PFSK-1 (cell line): ENCODE results near the gene VAPA.

ENCODE experiments used
- FOXP2 ChIP-seq: optimal IDR thresholded peaks from 2 replicates; pipeline ENCODE3; 2011; ENCODE audit warnings: borderline replicate concordance, control low read depth, inconsistent platforms; ENCODE audit not compliant: insufficient read depth; ENCODE audit errors: extremely low read length, extremely low read depth
- POLR2AphosphoS5 ChIP-seq: IDR thresholded peaks from 2 replicates; pipeline ENCODE4 v1.6.1; 2012; ENCODE audit warnings: low read depth, mild to moderate bottlenecking, control low read depth, low read length, moderate library complexity
- SIN3A ChIP-seq: IDR thresholded peaks from 2 replicates; pipeline ENCODE4 v1.6.1; 2012; ENCODE audit warnings: mild to moderate bottlenecking, low read length, moderate library complexity, borderline replicate concordance; ENCODE audit not compliant: insufficient read depth
- TAF1 ChIP-seq: IDR thresholded peaks from 2 replicates; pipeline ENCODE4 v1.6.1; 2012; ENCODE audit warnings: low read length, control low read depth, borderline replicate concordance; ENCODE audit not compliant: insufficient read depth
- TF ChIP-seq, protein P1 (sequence below), 2 experiments: IDR thresholded peaks; 2 replicates each; pipeline versions ENCODE4 v1.6.1 to v1.8.0; 2011 to 2012; ENCODE audit warnings: low read depth in 2 of 2, low read length in 2 of 2, control low read depth in 1 of 2, inconsistent platforms in 1 of 2, mild to moderate bottlenecking in 1 of 2, moderate library complexity in 1 of 2; ENCODE audit not compliant: insufficient read depth in 1 of 2

Gene VAPA

DNA sequence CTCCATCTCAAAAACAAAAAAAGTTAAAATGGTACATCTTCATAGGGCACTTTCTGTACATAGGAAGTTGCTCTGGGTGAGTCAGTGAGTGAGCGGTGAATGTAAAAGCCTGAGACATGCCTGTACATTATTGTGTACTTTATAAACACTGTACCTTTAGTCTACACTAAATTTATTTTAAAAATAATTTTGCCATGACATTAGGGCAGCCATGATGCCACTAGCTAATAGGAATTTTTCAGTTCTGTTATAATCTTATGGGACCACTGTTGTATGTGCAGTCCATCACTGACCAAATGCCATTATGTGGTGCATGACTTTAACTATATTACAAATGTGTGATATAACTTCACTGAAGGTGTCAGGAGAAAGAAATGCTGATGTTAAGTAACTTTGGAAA lies 39.1 kb upstream of the VAPA start:
- TF ChIP-seq POLR2AphosphoS5, result no peak
- no peak for TF ChIP-seq FOXP2
- TF ChIP-seq, protein P1, sequence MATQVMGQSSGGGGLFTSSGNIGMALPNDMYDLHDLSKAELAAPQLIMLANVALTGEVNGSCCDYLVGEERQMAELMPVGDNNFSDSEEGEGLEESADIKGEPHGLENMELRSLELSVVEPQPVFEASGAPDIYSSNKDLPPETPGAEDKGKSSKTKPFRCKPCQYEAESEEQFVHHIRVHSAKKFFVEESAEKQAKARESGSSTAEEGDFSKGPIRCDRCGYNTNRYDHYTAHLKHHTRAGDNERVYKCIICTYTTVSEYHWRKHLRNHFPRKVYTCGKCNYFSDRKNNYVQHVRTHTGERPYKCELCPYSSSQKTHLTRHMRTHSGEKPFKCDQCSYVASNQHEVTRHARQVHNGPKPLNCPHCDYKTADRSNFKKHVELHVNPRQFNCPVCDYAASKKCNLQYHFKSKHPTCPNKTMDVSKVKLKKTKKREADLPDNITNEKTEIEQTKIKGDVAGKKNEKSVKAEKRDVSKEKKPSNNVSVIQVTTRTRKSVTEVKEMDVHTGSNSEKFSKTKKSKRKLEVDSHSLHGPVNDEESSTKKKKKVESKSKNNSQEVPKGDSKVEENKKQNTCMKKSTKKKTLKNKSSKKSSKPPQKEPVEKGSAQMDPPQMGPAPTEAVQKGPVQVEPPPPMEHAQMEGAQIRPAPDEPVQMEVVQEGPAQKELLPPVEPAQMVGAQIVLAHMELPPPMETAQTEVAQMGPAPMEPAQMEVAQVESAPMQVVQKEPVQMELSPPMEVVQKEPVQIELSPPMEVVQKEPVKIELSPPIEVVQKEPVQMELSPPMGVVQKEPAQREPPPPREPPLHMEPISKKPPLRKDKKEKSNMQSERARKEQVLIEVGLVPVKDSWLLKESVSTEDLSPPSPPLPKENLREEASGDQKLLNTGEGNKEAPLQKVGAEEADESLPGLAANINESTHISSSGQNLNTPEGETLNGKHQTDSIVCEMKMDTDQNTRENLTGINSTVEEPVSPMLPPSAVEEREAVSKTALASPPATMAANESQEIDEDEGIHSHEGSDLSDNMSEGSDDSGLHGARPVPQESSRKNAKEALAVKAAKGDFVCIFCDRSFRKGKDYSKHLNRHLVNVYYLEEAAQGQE (IDR thresholded peaks at IDR 0.05; ENCODE audit: insufficient read depth in 1 of 2, low read depth in 2 of 2, low read length in 2 of 2), result no peak
- no peak for TF ChIP-seq SIN3A
- TF ChIP-seq TAF1, result no peak

GRCh38 chr18:9876212-9876866 lies 37.5 kb upstream of the VAPA start:
- no peak for TF ChIP-seq SIN3A
- TF ChIP-seq, protein P1 (IDR thresholded peaks at IDR 0.05; ENCODE audit: insufficient read depth in 1 of 2, low read depth in 2 of 2, low read length in 2 of 2), result no peak
- no peak for TF ChIP-seq FOXP2
- TF ChIP-seq TAF1, result no peak
- TF ChIP-seq POLR2AphosphoS5, result no peak

- TF ChIP-seq SIN3A (no peak), FOXP2 (no peak), TAF1 (no peak), POLR2AphosphoS5 (no peak)
- TF ChIP-seq, protein P1 (IDR thresholded peaks at IDR 0.05; ENCODE audit: insufficient read depth in 1 of 2, low read depth in 2 of 2, low read length in 2 of 2), result no peak
Measured at GRCh38 chr18:9876867-9877654, 36.8 kb upstream of the VAPA start.

DNA sequence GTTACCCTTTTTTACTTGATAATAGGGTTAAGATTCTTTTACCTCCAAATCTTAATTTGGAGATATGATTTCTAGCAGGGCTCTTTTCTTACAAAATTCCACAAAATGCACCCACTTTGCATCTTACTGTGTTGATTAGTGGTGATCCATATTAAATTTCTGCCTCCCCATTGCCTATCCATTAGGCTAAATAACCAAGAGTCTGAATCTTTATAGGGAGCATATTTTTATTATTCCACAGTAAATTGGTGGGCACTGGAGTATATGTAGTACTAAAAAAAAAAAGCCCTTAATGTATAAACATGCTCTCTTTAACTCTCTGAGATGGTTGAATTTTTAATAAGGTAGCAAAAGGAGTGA lies 36.2 kb upstream of the VAPA start:
- TF ChIP-seq, protein P1 (IDR thresholded peaks at IDR 0.05; ENCODE audit: insufficient read depth in 1 of 2, low read depth in 2 of 2, low read length in 2 of 2), result no peak
- TF ChIP-seq TAF1 (no peak), FOXP2 (no peak), POLR2AphosphoS5 (no peak), SIN3A (no peak)
